Activated CD4-positive, alpha-beta T cell treated with anti-CD3 and anti-CD28 coated beads, Interleukin-10, Interleukin-2, amounts not matched to agents 100 ng/mL and 50 ng/mL, durations not matched to agents 16 hours and 8 hours (primary cell): ENCODE results near the gene SORBS1.
A peak's percentile ranks its signal among the peaks of the same experiment; 100 is the strongest.

Source experiments
- DNase-seq: peaks from one replicate; pipeline ENCODE4 v3.0.0-alpha.2; 2020

The SORBS1 gene

GRCh38 chr10:95564291-95564690 is 3.1 kb upstream of the SORBS1 start:
- no peak for DNase-seq

GRCh38 chr10:95562341-95562965 is 1.3 kb upstream of the SORBS1 start:
- no peak for DNase-seq

- DNase-seq: no peak
Observed at GRCh38 chr10:95561864-95562177, 650 bp upstream of the SORBS1 start.

GRCh38 chr10:95560278-95561176 is 644 bp downstream of the SORBS1 start:
- DNase-seq: peak; percentile 35

GRCh38 chr10:95559896-95560277 is 1.3 kb downstream of the SORBS1 start:
- DNase-seq: no peak

- no peak for DNase-seq
Observed at GRCh38 chr10:95559471-95559870, 1.7 kb downstream of the SORBS1 start.

- no peak for DNase-seq
Observed at GRCh38 chr10:95558593-95559320, 2.4 kb downstream of the SORBS1 start.

- DNase-seq: no peak
Observed at GRCh38 chr10:95556994-95557767, 4.0 kb downstream of the SORBS1 start.

- DNase-seq: no peak
Observed at GRCh38 chr10:95553674-95554073, 7.5 kb downstream of the SORBS1 start.

GRCh38 chr10:95552679-95553342 is 8.4 kb downstream of the SORBS1 start:
- no peak for DNase-seq

GRCh38 chr10:95550073-95550672 is 11.0 kb downstream of the SORBS1 start:
- no peak for DNase-seq

- no peak for DNase-seq
Observed at GRCh38 chr10:95547791-95548435, 13.3 kb downstream of the SORBS1 start.

GRCh38 chr10:95547197-95547596 is 14.0 kb downstream of the SORBS1 start:
- DNase-seq: no peak

- DNase-seq: no peak
Observed at GRCh38 chr10:95545981-95546380, 15.2 kb downstream of the SORBS1 start.

- no peak for DNase-seq
Observed at GRCh38 chr10:95544783-95545500, 16.2 kb downstream of the SORBS1 start.

GRCh38 chr10:95543459-95543858 is 17.7 kb downstream of the SORBS1 start:
- DNase-seq: no peak

GRCh38 chr10:95542761-95543160 is 18.4 kb downstream of the SORBS1 start:
- no peak for DNase-seq

GRCh38 chr10:95542330-95542729 is 18.8 kb downstream of the SORBS1 start:
- DNase-seq: no peak

GRCh38 chr10:95540514-95541052 is 20.6 kb downstream of the SORBS1 start:
- no peak for DNase-seq

- no peak for DNase-seq
Observed at GRCh38 chr10:95539560-95540284, 21.4 kb downstream of the SORBS1 start.
